NCI-H526 treated with DMSO at 0.1 percent for 48 hours (cell line): ENCODE data around the gene PLPPR3.
"Not testable (repeated sequence)": the region's sequence is repeated elsewhere in the genome, so short reads cannot be mapped to it uniquely, and the experiment has no call there.

Source experiments
- DNase-seq: peaks from one replicate; lab custom pipeline; 2025; lab: John Stamatoyannopoulos, UW

PLPPR3 gene

DNA sequence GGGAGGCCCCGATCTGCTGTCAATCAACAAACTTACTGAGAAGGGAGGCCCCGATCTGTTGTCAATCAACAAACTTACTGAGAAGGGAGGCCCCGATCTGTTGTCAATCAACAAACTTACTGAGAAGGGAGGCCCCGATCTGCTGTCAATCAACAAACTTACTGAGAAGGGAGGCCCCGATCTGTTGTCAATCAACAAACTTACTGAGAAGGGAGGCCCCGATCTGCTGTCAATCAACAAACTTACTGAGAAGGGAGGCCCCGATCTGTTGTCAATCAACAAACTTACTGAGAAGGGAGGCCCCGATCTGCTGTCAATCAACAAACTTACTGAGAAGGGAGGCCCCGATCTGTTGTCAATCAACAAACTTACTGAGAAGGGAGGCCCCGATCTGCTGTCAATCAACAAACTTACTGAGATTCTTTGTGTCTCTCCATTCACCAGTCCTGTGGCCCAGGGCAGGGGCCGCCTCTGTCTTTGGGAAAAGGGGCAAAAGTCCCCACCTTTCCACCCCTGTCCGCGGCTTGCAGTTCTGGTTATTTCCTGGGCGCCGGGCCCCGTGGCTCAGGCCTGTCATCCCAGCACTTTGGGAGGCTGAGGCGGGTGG lies 32.0 kb upstream of the PLPPR3 start:
- DNase-seq: not testable (repeated sequence)

GRCh38 chr19:853014-853585 lies 31.3 kb upstream of the PLPPR3 start:
- no peak for DNase-seq

DNA sequence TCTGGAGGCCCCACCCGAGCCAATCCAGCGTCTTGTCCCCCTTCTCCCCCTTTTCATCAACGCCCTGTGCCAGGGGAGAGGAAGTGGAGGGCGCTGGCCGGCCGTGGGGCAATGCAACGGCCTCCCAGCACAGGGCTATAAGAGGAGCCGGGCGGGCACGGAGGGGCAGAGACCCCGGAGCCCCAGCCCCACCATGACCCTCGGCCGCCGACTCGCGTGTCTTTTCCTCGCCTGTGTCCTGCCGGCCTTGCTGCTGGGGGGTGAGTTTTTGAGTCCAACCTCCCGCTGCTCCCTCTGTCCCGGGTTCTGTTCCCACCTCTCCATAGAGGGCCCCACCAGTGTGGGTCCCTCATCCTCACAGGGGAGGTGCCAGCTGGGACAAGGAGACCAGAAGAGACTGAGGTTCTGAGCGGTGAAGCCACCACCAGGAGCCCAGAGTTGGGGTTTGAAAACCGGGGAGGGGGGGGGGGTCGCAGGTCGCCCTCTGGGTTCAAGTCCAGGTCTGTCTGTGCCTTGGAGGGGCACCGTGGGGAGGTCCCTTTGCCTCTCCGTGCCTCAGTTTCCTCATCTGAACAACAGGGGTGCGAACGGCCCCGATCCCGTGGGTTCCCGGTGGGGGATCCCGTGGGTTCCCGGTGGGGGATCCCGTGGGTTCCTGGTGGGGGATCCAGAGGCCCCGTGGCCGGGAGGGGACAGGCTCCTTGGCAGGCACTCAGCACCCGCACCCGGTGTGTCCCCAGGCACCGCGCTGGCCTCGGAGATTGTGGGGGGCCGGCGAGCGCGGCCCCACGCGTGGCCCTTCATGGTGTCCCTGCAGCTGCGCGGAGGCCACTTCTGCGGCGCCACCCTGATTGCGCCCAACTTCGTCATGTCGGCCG lies 30.6 kb upstream of the PLPPR3 start, which contains the start of gene ELANE:
TSS of gene ELANE (plus strand) at position 168 of the 878 bp plus-strand sequence. CDS start at position 194, 26 bp downstream.
- DNase-seq: no peak

GRCh38 chr19:850979-851335 lies 29.2 kb upstream of the PLPPR3 start:
- DNase-seq: no peak

DNA sequence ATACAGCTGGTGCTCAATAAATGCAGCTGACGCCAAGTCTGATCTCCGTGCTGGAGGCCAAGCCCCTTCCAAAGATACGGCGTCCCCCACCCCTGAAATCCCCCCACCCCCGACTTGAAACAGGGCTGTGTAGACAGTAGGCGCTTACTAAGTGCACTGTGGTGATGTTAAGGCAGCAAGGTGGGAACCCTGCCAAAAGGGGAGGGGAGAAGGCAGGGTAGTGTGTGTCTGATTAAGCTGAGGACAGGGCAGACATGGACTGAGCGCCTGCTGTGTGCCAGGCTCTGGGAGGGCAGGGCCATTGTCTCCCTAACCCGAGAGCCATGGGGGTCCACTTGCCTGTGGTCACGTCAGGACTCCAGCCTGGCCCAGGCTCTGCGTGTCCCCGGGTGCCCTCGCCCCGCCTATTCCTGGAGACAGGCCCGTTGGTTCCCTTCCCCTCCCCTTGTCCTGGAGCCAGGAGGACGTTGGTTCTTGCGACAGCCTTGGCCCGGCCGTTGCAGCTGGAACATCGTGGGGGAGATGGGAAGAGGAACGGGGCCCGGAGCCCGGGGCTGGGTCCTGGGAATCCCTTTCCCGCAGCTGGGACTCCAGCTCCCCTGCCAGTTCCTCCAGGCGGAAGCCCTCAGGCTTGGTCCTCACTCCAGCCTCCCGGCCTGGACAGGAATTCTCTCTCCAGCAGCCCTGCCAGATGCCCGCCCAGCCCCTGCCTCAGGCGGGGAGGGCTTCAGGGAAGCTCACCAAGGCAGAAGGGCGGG lies 28.6 kb upstream of the PLPPR3 start:
- peak; percentile 17 for DNase-seq

DNA sequence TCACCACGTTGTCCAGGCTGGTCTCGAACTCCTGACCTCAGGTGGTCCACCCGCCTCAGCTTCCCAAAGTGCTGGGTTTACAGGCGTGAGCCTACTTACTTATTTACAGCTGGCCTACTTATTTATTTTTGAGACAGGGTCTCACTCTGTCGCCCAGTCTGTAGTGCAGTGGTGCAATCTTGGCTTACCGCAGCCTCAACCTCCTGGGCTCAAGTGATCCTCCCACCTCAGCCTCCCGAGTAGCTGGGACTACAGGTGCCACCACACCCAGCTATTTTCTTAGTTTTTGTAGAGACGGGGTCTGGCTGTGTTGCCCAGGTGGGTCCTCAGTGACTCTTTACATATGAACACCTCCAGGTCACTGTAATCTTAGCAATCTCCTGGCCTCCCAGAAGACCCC lies 27.4 kb upstream of the PLPPR3 start:
- not testable (repeated sequence) for DNase-seq

DNA sequence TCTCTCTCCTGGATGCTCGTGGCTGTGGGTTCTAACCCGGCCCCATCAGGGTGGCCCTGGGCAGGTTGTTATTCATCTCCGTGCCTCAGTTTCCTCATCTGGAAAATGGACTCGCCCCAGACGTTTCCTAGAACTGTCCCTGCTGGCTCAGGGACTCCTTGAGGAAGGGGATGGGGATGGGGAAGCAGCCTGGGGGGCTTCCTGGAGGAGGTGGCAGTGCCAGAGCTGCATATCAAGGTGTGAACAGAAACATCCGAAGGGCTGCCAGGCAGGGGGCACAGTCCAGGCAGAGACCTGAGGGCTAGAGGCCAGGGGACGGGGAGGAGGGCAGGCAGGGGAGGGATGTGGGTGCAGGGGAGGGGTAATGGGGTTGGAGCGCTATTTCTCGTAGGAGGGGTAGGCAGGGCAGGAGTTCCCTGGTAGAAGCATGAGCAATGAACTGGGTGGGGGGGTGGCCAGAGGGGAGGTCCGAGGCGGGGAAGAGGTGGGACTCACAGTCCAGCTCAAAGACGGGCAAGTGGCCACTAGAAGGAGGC lies 26.7 kb upstream of the PLPPR3 start:
- DNase-seq: no peak

DNA sequence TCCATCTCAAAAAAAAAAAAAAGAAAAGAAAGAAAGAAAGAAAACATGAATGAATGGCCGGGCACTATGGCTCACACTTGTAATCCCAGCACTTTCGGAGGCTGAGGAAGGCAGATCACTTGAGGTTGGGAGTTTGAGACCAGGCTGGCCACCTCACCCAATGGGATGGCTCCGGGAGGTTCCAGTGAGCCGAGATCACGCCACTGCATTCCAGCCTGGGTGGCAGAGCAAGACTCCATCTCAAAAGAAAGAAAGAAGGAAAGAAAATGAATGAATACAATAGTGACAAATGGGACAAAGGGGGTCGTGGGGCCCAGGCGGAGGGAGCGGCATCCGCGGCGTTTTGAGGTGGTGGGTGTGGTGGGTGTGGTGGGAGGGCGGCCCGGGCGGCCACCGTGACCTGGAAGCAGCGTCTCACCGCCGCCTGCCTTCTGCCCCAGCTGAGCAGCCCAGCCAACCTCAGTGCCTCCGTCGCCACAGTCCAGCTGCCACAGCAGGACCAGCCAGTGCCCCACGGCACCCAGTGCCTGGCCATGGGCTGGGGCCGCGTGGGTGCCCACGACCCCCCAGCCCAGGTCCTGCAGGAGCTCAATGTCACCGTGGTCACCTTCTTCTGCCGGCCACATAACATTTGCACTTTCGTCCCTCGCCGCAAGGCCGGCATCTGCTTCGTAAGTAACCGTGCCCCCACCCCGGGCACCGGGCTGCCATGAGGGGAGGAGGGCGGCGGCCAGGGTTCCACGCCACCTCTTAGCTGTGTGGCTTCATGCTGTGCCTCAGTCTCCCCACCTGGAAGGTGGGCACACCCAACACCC lies 24.2 kb upstream of the PLPPR3 start:
- no peak for DNase-seq

GRCh38 chr19:844546-844971 lies 22.8 kb upstream of the PLPPR3 start:
- DNase-seq: no peak

GRCh38 chr19:843836-844545 lies 22.2 kb upstream of the PLPPR3 start:
- no peak for DNase-seq

GRCh38 chr19:843180-843835 lies 21.6 kb upstream of the PLPPR3 start:
- no peak for DNase-seq

DNA sequence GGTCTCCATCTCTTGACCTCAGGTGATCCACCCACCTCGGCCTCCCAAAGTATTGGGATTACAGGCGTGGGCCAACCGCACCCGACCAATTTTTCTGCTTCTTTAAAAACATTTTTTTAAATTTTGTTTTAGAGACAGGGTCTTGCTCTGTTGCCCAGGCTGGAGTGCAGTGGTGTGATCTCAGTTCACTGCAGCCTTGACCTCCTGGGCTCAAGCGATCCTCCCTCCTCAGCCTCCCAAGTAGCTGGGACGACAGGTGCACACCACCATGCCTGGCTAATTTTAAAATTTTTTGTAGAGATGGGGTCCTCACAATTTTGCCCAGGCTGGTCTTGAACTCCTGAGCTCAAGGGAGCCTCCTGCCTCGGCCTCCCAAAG lies 21.0 kb upstream of the PLPPR3 start:
- DNase-seq: not testable (repeated sequence)

DNA sequence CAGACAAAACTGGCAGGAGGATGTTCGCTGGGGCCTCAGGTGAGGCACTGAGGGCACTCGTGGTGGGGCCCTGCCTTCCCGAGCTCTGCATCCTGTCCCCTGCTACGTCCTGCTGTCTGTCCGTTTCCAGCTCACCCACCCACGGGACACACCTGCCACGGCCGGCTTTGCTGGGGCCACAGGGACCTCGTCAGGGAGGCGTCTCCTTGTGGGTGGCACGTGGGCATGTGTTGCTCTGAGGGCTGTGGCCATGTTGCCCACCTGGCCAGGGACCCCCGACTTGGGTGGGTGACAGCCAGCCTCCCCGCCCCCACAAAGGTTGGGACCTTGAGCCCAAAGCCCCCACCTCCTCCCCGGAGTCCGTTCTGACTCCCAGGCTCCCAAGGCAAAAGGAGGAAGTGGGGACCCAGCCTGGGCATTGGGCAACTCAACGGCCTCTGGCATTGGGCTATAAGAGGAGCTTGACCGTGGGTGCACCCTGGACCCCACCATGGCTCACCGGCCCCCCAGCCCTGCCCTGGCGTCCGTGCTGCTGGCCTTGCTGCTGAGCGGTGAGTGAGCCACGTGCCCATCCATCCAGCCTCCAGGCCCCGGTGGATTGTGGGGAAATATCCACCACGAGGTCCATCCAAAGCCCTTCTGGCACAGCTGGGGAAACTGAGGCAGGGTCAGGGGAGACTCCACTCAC lies 18.9 kb upstream of the PLPPR3 start, which contains the start of gene PRTN3:
TSS of gene PRTN3 (plus strand) at position 481 of the 688 bp plus-strand sequence. CDS start at position 491, 10 bp downstream.
- DNase-seq: no peak

- DNase-seq: no peak
These were observed 13.6 kb upstream of the PLPPR3 start for GRCh38 chr19:835210-835810.

GRCh38 chr19:834216-834615 lies 12.5 kb upstream of the PLPPR3 start:
- no peak for DNase-seq

GRCh38 chr19:831407-832369 lies 9.9 kb upstream of the PLPPR3 start:
- no peak for DNase-seq

GRCh38 chr19:829129-829758 lies 7.5 kb upstream of the PLPPR3 start:
- no peak for DNase-seq
